ENCODE measurements around the gene CHRNA4.

DNA sequence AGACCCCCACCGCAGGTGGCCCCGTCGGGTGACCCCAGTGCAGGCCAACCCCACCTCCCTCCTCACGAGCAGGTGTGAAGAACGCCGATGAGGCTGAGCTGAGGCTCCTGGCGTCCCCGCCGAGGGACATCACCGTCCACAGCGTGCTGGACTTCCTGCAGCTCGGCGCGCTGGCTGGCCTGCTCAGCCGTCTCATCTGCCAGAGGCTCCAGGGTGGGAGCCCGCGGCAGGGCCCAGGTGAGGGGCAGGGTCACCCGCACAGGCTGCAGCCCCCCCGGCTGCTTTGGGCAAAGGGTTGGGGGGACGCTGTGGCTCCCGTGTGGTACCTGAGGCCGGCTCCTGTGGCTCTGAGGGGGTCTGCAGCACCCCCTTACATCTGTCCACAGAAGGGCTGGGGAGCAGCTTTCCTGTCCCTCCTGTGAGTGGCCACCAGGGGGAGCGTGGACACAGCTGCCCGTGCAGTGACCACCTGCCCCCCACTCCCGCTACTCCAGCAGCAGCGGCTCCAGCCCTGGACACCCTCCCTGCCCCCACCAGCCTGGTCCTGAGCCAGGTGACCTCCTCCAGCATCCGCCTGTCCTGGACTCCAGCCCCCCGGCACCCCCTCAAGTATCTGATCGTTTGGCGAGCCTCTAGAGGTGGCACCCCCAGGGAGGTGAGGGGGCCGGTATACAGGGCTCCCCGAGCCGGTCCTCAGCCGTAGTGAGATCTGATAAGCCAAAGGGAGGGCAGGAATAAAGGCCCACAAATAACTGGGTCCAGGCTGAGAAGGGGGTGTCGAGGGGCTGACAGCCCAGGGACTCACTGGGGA, 51.7 kb downstream of the CHRNA4 start:
- TF ChIP-seq FOXA1 (IDR thresholded peaks at IDR 0.05) (no peak), FOXK2 (IDR thresholded peaks at IDR 0.05) (no peak), ELF4 (IDR thresholded peaks at IDR 0.05) (no peak), BHLHE40 (IDR thresholded peaks at IDR 0.05; ENCODE audit: borderline replicate concordance) (no peak), FOXM1 (IDR thresholded peaks at IDR 0.05; ENCODE audit: borderline replicate concordance) (no peak), CTBP1 (IDR thresholded peaks at IDR 0.05; ENCODE audit: borderline replicate concordance) (no peak), ZNF384 (IDR thresholded peaks at IDR 0.05) (no peak)
- TF ChIP-seq, protein P1, sequence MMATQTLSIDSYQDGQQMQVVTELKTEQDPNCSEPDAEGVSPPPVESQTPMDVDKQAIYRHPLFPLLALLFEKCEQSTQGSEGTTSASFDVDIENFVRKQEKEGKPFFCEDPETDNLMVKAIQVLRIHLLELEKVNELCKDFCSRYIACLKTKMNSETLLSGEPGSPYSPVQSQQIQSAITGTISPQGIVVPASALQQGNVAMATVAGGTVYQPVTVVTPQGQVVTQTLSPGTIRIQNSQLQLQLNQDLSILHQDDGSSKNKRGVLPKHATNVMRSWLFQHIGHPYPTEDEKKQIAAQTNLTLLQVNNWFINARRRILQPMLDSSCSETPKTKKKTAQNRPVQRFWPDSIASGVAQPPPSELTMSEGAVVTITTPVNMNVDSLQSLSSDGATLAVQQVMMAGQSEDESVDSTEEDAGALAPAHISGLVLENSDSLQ (IDR thresholded peaks at IDR 0.05): no peak
